HepG2 (cell line): Measurements from ENCODE around the gene MVP. TPM values are rescaled to one million over a fixed set of nuclear protein-coding genes. Genes with fewer than 3 reads are reported as not detected.
A peak's percentile ranks its signal among the peaks of the same experiment; 100 is the strongest.

ENCODE experiments used
- AKAP8 ChIP-seq: sonication (generic); formaldehyde crosslinking; IDR thresholded peaks from 2 replicates; pipeline ENCODE4 v1.5.1; 2020; ENCODE audit warnings: mild to moderate bottlenecking, missing genetic modification reagents
- HNRNPL ChIP-seq: fragments of 200-400 bp; formaldehyde crosslinking; IDR thresholded peaks from 2 replicates; pipeline ENCODE4 v1.6.1; 2017; ENCODE audit warnings: mild to moderate bottlenecking, low read depth, low read length
- HOXA3 ChIP-seq: sonication (generic); formaldehyde crosslinking; IDR thresholded peaks from 2 replicates; pipeline ENCODE4 v1.5.0; 2020; ENCODE audit warnings: missing genetic modification reagents
- JUN ChIP-seq: sonication (generic); formaldehyde crosslinking; IDR thresholded peaks from 2 replicates; pipeline ENCODE4 v1.4.0; 2020; ENCODE audit warnings: mild to moderate bottlenecking, missing genetic modification reagents
- MATR3 ChIP-seq: sonication (generic); formaldehyde crosslinking; IDR thresholded peaks from 2 replicates; pipeline ENCODE4 v1.4.0; 2020; ENCODE audit warnings: missing genetic modification reagents
- MED8 ChIP-seq: sonication (generic); formaldehyde crosslinking; IDR thresholded peaks from 2 replicates; pipeline ENCODE4 v1.8.1; 2023; ENCODE audit warnings: mild to moderate bottlenecking, missing genetic modification reagents; ENCODE audit not compliant: insufficient replicate concordance
- ZBTB7B ChIP-seq: sonication (generic); formaldehyde crosslinking; IDR thresholded peaks from 2 replicates; pipeline ENCODE4 v1.4.0; 2020; ENCODE audit warnings: missing genetic modification reagents
- ZNF350 ChIP-seq: sonication (generic); formaldehyde crosslinking; IDR thresholded peaks from 2 replicates; pipeline ENCODE4 v1.4.0; 2020; ENCODE audit warnings: mild to moderate bottlenecking, low read depth, missing genetic modification reagents, borderline replicate concordance
- ZNF451 ChIP-seq: sonication (generic); formaldehyde crosslinking; IDR thresholded peaks from 2 replicates; pipeline ENCODE4 v1.5.0; 2020; ENCODE audit warnings: mild to moderate bottlenecking, missing genetic modification reagents
- polyA plus RNA-seq, 8 experiments: library from polyadenylated mRNA; depleted of rRNA in 3 of 8; stranded (reverse) in 7 of 8; unstranded in 1 of 8; fragments of >200 nt; fragmentation: Illumina TruSeq in 4 of 8; extraction: Trizol in 4 of 8; gene quantifications; 2 replicates each; pipeline versions ENCODE4 v1.2.1 to v1.2.3, GENCODE V29; 2011 to 2016; ENCODE audit warnings: low read depth in 4 of 8, missing spikeins in 1 of 8, mixed read lengths in 1 of 8; ENCODE audit not compliant: insufficient read depth in 1 of 8
- total RNA-seq, 5 experiments: library from RNA; depleted of rRNA; stranded (reverse); fragments of >200 nt; fragmentation: Illumina TruSeq; extraction: Trizol; gene quantifications; 2 replicates each; pipeline ENCODE4 v1.2.3, GENCODE V29; 2016; ENCODE audit warnings: low read depth in 1 of 5
- TF ChIP-seq, protein P1 (sequence below), 2 experiments: IDR thresholded peaks; 2 replicates each; pipeline ENCODE4 v1.6.1; 2011 to 2012; ENCODE audit warnings: low read length in 2 of 2, borderline replicate concordance in 1 of 2, low read depth in 1 of 2, mild to moderate bottlenecking in 1 of 2, moderate library complexity in 1 of 2
- TF ChIP-seq, protein P2 (sequence below): sonication (generic); formaldehyde crosslinking; IDR thresholded peaks from 2 replicates; pipeline ENCODE4 v1.4.0; 2020; ENCODE audit warnings: low read depth, mild to moderate bottlenecking, missing genetic modification reagents
- TF ChIP-seq, protein P3 (sequence below): sonication (generic); formaldehyde crosslinking; IDR thresholded peaks from 2 replicates; pipeline ENCODE4 v1.5.0; 2020; ENCODE audit warnings: mild to moderate bottlenecking, missing genetic modification reagents, moderate library complexity
- TF ChIP-seq, protein P4 (sequence below): IDR thresholded peaks from 2 replicates; pipeline ENCODE4 v1.4.0; 2020; ENCODE audit warnings: mild to moderate bottlenecking, missing genetic modification reagents
- TF ChIP-seq, protein P5 (sequence below): sonication (generic); formaldehyde crosslinking; IDR thresholded peaks from 2 replicates; pipeline ENCODE4 v1.5.0; 2020; ENCODE audit warnings: mild to moderate bottlenecking, missing genetic modification reagents

The MVP gene
- total and polyA plus RNA-seq, 2 of the 13 experiments (the other 11 are each of a cell fraction or from before 2014, with no cell fraction given) = 22.9 to 43.5 TPM

DNA sequence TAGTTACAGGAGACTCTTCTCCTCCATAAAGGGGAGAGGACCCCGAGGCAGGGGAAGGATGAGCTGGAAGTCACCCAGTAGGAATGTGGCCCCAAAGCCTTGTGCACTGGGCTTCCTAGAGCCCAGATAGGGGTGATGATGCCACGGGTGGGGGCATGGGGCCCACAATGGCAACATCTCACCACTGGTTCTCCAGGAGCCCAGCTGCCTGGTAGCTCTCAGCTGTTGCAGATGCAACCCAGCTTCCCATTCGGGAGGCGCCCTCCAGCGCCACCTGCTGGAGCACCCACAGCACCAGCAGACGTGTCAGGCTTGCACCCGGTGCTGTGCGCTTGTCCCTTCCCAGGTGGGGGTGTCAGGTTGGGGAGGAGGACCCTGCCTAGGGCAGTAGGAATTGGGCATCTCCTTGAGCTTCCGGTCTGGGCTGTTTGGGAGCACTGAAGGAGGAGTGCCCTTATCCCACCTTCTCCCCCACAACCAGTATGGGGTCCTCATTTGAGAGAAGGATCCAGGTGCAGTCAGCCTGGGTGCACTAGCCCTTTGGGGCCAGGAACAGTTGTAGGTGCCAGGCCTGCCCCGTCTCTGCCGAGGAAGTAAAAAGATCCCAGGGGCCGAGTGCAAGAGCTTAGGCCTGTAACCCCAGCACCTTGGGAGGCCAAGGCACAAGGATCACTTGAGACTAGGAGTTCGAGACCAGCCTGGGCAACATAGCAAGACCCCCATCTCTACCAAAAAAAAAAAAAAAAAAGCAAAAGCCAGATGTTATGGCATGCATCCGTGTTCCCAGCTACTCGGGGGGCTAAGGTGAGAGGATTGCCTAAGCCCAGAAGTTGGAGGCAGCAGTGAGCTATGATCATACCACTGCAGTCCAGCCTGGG lies 28.4 kb downstream of the MVP start (continued):
- TF ChIP-seq, protein P1, sequence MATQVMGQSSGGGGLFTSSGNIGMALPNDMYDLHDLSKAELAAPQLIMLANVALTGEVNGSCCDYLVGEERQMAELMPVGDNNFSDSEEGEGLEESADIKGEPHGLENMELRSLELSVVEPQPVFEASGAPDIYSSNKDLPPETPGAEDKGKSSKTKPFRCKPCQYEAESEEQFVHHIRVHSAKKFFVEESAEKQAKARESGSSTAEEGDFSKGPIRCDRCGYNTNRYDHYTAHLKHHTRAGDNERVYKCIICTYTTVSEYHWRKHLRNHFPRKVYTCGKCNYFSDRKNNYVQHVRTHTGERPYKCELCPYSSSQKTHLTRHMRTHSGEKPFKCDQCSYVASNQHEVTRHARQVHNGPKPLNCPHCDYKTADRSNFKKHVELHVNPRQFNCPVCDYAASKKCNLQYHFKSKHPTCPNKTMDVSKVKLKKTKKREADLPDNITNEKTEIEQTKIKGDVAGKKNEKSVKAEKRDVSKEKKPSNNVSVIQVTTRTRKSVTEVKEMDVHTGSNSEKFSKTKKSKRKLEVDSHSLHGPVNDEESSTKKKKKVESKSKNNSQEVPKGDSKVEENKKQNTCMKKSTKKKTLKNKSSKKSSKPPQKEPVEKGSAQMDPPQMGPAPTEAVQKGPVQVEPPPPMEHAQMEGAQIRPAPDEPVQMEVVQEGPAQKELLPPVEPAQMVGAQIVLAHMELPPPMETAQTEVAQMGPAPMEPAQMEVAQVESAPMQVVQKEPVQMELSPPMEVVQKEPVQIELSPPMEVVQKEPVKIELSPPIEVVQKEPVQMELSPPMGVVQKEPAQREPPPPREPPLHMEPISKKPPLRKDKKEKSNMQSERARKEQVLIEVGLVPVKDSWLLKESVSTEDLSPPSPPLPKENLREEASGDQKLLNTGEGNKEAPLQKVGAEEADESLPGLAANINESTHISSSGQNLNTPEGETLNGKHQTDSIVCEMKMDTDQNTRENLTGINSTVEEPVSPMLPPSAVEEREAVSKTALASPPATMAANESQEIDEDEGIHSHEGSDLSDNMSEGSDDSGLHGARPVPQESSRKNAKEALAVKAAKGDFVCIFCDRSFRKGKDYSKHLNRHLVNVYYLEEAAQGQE (IDR thresholded peaks at IDR 0.05; ENCODE audit: borderline replicate concordance in 1 of 2, low read depth in 1 of 2, low read length in 2 of 2) = no peak
- TF ChIP-seq, protein P2, sequence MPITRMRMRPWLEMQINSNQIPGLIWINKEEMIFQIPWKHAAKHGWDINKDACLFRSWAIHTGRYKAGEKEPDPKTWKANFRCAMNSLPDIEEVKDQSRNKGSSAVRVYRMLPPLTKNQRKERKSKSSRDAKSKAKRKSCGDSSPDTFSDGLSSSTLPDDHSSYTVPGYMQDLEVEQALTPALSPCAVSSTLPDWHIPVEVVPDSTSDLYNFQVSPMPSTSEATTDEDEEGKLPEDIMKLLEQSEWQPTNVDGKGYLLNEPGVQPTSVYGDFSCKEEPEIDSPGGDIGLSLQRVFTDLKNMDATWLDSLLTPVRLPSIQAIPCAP (CRISPR knock-in tag) = no peak
- TF ChIP-seq JUN = no peak
- TF ChIP-seq ZNF350 (CRISPR knock-in tag) = peak; percentile 65; the same call in 1 of the 2 replicates
- TF ChIP-seq, protein P3, sequence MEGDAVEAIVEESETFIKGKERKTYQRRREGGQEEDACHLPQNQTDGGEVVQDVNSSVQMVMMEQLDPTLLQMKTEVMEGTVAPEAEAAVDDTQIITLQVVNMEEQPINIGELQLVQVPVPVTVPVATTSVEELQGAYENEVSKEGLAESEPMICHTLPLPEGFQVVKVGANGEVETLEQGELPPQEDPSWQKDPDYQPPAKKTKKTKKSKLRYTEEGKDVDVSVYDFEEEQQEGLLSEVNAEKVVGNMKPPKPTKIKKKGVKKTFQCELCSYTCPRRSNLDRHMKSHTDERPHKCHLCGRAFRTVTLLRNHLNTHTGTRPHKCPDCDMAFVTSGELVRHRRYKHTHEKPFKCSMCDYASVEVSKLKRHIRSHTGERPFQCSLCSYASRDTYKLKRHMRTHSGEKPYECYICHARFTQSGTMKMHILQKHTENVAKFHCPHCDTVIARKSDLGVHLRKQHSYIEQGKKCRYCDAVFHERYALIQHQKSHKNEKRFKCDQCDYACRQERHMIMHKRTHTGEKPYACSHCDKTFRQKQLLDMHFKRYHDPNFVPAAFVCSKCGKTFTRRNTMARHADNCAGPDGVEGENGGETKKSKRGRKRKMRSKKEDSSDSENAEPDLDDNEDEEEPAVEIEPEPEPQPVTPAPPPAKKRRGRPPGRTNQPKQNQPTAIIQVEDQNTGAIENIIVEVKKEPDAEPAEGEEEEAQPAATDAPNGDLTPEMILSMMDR = peak; percentile 99
- TF ChIP-seq, protein P4, sequence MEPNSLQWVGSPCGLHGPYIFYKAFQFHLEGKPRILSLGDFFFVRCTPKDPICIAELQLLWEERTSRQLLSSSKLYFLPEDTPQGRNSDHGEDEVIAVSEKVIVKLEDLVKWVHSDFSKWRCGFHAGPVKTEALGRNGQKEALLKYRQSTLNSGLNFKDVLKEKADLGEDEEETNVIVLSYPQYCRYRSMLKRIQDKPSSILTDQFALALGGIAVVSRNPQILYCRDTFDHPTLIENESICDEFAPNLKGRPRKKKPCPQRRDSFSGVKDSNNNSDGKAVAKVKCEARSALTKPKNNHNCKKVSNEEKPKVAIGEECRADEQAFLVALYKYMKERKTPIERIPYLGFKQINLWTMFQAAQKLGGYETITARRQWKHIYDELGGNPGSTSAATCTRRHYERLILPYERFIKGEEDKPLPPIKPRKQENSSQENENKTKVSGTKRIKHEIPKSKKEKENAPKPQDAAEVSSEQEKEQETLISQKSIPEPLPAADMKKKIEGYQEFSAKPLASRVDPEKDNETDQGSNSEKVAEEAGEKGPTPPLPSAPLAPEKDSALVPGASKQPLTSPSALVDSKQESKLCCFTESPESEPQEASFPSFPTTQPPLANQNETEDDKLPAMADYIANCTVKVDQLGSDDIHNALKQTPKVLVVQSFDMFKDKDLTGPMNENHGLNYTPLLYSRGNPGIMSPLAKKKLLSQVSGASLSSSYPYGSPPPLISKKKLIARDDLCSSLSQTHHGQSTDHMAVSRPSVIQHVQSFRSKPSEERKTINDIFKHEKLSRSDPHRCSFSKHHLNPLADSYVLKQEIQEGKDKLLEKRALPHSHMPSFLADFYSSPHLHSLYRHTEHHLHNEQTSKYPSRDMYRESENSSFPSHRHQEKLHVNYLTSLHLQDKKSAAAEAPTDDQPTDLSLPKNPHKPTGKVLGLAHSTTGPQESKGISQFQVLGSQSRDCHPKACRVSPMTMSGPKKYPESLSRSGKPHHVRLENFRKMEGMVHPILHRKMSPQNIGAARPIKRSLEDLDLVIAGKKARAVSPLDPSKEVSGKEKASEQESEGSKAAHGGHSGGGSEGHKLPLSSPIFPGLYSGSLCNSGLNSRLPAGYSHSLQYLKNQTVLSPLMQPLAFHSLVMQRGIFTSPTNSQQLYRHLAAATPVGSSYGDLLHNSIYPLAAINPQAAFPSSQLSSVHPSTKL (CRISPR knock-in tag) = no peak; the same call in 1 of the 2 replicates
- no peak for TF ChIP-seq MATR3 (CRISPR knock-in tag)
- no peak for TF ChIP-seq MED8 (CRISPR knock-in tag)
- TF ChIP-seq HOXA3 = peak; percentile 55; the same call in 1 of the 2 replicates
- TF ChIP-seq HNRNPL = 0 out of 2 replicates have a peak, but pooled peaks have one; percentile 44
- 0 out of 2 replicates have a peak, but pooled peaks have one; percentile 31 for TF ChIP-seq AKAP8 (CRISPR knock-in tag)
- TF ChIP-seq, protein P5, sequence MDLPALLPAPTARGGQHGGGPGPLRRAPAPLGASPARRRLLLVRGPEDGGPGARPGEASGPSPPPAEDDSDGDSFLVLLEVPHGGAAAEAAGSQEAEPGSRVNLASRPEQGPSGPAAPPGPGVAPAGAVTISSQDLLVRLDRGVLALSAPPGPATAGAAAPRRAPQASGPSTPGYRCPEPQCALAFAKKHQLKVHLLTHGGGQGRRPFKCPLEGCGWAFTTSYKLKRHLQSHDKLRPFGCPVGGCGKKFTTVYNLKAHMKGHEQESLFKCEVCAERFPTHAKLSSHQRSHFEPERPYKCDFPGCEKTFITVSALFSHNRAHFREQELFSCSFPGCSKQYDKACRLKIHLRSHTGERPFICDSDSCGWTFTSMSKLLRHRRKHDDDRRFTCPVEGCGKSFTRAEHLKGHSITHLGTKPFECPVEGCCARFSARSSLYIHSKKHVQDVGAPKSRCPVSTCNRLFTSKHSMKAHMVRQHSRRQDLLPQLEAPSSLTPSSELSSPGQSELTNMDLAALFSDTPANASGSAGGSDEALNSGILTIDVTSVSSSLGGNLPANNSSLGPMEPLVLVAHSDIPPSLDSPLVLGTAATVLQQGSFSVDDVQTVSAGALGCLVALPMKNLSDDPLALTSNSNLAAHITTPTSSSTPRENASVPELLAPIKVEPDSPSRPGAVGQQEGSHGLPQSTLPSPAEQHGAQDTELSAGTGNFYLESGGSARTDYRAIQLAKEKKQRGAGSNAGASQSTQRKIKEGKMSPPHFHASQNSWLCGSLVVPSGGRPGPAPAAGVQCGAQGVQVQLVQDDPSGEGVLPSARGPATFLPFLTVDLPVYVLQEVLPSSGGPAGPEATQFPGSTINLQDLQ (CRISPR knock-in tag) = no peak
- no peak for TF ChIP-seq ZNF451 (CRISPR knock-in tag)
- no peak for TF ChIP-seq ZBTB7B (CRISPR knock-in tag)
